HEK293 (cell line): ENCODE results near the gene MYH6.

Experiments
- CTCF ChIA-PET: fragments of 350-600 bp; formaldehyde crosslinking; extraction: SDS; loops from one replicate; lab custom pipeline; 2021; ENCODE audit warnings: antibody characterized with exemption; lab: Yijun Ruan, JAX
- POLR2A ChIA-PET: fragments of 300-600 bp; formaldehyde crosslinking; extraction: SDS; loops from one replicate; lab custom pipeline; 2020; ENCODE audit warnings: antibody characterized with exemption, inconsistent platforms; lab: Yijun Ruan, JAX
- H3K27ac ChIP-seq: fragments of 200-500 bp; sonication (Bioruptor generic); 2 replicates; pipeline ENCODE4 v1.5.1; 2014; ENCODE audit warnings: low read depth, low read length, control low read depth, inconsistent platforms; ENCODE audit errors: extremely low read depth
- H3K36me3 ChIP-seq, 2 experiments: fragments of 200-500 bp in 1 of 2; sonication (Bioruptor generic) in 1 of 2; 1 replicate in 1 of 2; 2 replicates in 1 of 2; pipeline ENCODE4 v1.5.1; 2014 to 2017; ENCODE audit warnings: inconsistent platforms in 2 of 2, low read length in 2 of 2; ENCODE audit not compliant: control insufficient read depth in 2 of 2, insufficient read depth in 1 of 2
- H3K4me1 ChIP-seq: fragments of 200-500 bp; sonication (Bioruptor generic); 2 replicates; pipeline ENCODE4 v1.5.1; 2014; ENCODE audit warnings: mild to moderate bottlenecking, low read length, inconsistent platforms; ENCODE audit not compliant: control insufficient read depth, insufficient read depth
- H3K4me3 ChIP-seq: 2 replicates; pipeline ENCODE4 v1.5.1; 2011; ENCODE audit warnings: low read depth, mild to moderate bottlenecking, control low read depth, low read length, moderate library complexity
- H3K9me3 ChIP-seq: fragments of 200-500 bp; sonication (Bioruptor generic); 2 replicates; pipeline ENCODE4 v1.5.1; 2014; ENCODE audit warnings: low read depth, low read length, inconsistent platforms; ENCODE audit not compliant: control insufficient read depth, insufficient read depth
- AEBP2 ChIP-seq: fragments of 450-650 bp; formaldehyde crosslinking; IDR thresholded peaks from 2 replicates; pipeline ENCODE4 v1.5.1; 2016; ENCODE audit warnings: missing biosample characterization, missing genetic modification characterization, borderline replicate concordance
- CTCF ChIP-seq: fragments of 450-650 bp; formaldehyde crosslinking; IDR thresholded peaks from 2 replicates; pipeline ENCODE4 v1.5.1; 2016; ENCODE audit warnings: missing biosample characterization, missing genetic modification characterization
- EGR2 ChIP-seq: fragments of 450-650 bp; formaldehyde crosslinking; IDR thresholded peaks from 2 replicates; pipeline ENCODE4 v1.5.1; 2016; ENCODE audit warnings: low read depth, missing biosample characterization, missing genetic modification characterization
- GLI4 ChIP-seq: fragments of 450-650 bp; formaldehyde crosslinking; IDR thresholded peaks from 2 replicates; pipeline ENCODE4 v1.5.1; 2016; ENCODE audit warnings: missing biosample characterization, missing genetic modification characterization
- GLIS2 ChIP-seq: fragments of 450-650 bp; formaldehyde crosslinking; IDR thresholded peaks from 2 replicates; pipeline ENCODE4 v1.5.1; 2016; ENCODE audit warnings: missing biosample characterization, missing genetic modification characterization
- KLF10 ChIP-seq: fragments of 450-650 bp; IDR thresholded peaks from 2 replicates; pipeline ENCODE4 v1.5.1; 2018; ENCODE audit warnings: missing biosample characterization, mild to moderate bottlenecking, missing genetic modification characterization
- KLF16 ChIP-seq: fragments of 450-650 bp; formaldehyde crosslinking; IDR thresholded peaks from 2 replicates; pipeline ENCODE4 v1.5.1; 2017; ENCODE audit warnings: missing biosample characterization, missing genetic modification characterization
- KLF7 ChIP-seq: fragments of 450-650 bp; formaldehyde crosslinking; IDR thresholded peaks from 2 replicates; pipeline ENCODE4 v1.5.1; 2016; ENCODE audit warnings: missing biosample characterization, missing genetic modification characterization, borderline replicate concordance
- PATZ1 ChIP-seq: fragments of 450-650 bp; formaldehyde crosslinking; IDR thresholded peaks from 2 replicates; pipeline ENCODE4 v1.5.1; 2016; ENCODE audit warnings: missing biosample characterization, missing genetic modification characterization
- PRDM2 ChIP-seq: fragments of 450-650 bp; formaldehyde crosslinking; IDR thresholded peaks from 2 replicates; pipeline ENCODE4 v1.5.1; 2016; ENCODE audit warnings: missing biosample characterization, missing genetic modification characterization, borderline replicate concordance
- ZNF10 ChIP-seq: fragments of 450-650 bp; formaldehyde crosslinking; IDR thresholded peaks from 2 replicates; pipeline ENCODE4 v1.5.1; 2017; ENCODE audit warnings: missing biosample characterization, missing genetic modification characterization
- ZNF112 ChIP-seq: fragments of 450-650 bp; formaldehyde crosslinking; IDR thresholded peaks from 2 replicates; pipeline ENCODE4 v1.5.0; 2017; ENCODE audit warnings: missing biosample characterization, missing genetic modification characterization
- ZNF148 ChIP-seq: fragments of 450-650 bp; formaldehyde crosslinking; IDR thresholded peaks from 2 replicates; pipeline ENCODE4 v1.5.0; 2017; ENCODE audit warnings: missing biosample characterization, missing genetic modification characterization, borderline replicate concordance
- ZNF184 ChIP-seq: fragments of 450-650 bp; IDR thresholded peaks from 2 replicates; pipeline ENCODE4 v1.5.1; 2018; ENCODE audit warnings: missing biosample characterization, mild to moderate bottlenecking, missing genetic modification characterization
- ZNF341 ChIP-seq: fragments of 450-650 bp; formaldehyde crosslinking; IDR thresholded peaks from 2 replicates; pipeline ENCODE4; 2016; ENCODE audit warnings: low read depth, missing biosample characterization, missing genetic modification characterization
- ZNF350 ChIP-seq: fragments of 450-650 bp; formaldehyde crosslinking; IDR thresholded peaks from 2 replicates; pipeline ENCODE4 v1.5.0; 2017; ENCODE audit warnings: missing biosample characterization, mild to moderate bottlenecking, missing genetic modification characterization
- ZNF521 ChIP-seq: fragments of 450-650 bp; formaldehyde crosslinking; IDR thresholded peaks from 2 replicates; pipeline ENCODE4 v1.5.1; 2017; ENCODE audit warnings: missing biosample characterization, mild to moderate bottlenecking, missing genetic modification characterization
- ZNF529 ChIP-seq: fragments of 450-650 bp; formaldehyde crosslinking; IDR thresholded peaks from 2 replicates; pipeline ENCODE4 v1.5.1; 2017; ENCODE audit warnings: missing genetic modification characterization, missing biosample characterization; ENCODE audit not compliant: insufficient replicate concordance
- ZNF623 ChIP-seq: fragments of 450-650 bp; formaldehyde crosslinking; IDR thresholded peaks from 2 replicates; pipeline ENCODE4 v1.5.1; 2016; ENCODE audit warnings: missing biosample characterization, missing genetic modification characterization
- ZNF768 ChIP-seq: fragments of 450-650 bp; formaldehyde crosslinking; IDR thresholded peaks from 2 replicates; pipeline ENCODE4 v1.5.1; 2018; ENCODE audit warnings: missing biosample characterization, mild to moderate bottlenecking, missing genetic modification characterization
- ZNF785 ChIP-seq: fragments of 450-650 bp; formaldehyde crosslinking; IDR thresholded peaks from 2 replicates; pipeline ENCODE4 v1.5.1; 2016; ENCODE audit warnings: missing biosample characterization, missing genetic modification characterization
- ZXDB ChIP-seq: fragments of 450-650 bp; formaldehyde crosslinking; IDR thresholded peaks from 2 replicates; pipeline ENCODE4 v1.5.1; 2016; ENCODE audit warnings: missing biosample characterization, missing genetic modification characterization

MYH6 gene

GRCh38 chr14:23352506-23353432, 55.3 kb downstream of the MYH6 start, which contains the start of gene SLC22A17:
TSS of gene SLC22A17 (minus strand) at chr14:23352887.
- CTCF ChIA-PET: interaction anchor here (0.5 to 2.0 kb wide), 6 partner anchors 8 to 30 kb away, joined by 3 to 8 read pairs (median 4); no protein-coding TSS in a partner anchor
- H3K36me3 ChIP-seq: no peaks in the 10 kb centered on the region
- POLR2A ChIA-PET: interaction anchor here (0.7 to 1.9 kb wide), 2 partner anchors 32 to 66 kb away, joined by 4 to 7 read pairs; partner anchors contain the start of gene PABPN1
- H3K4me3 ChIP-seq: peak within 1 kb of the TSS; percentile 56
- no peaks in the 10 kb centered on the region for H3K4me1 ChIP-seq
- H3K9me3 ChIP-seq: no peaks in the 10 kb centered on the region
- H3K27ac ChIP-seq: no peak within 1 kb of the TSS
- TF ChIP-seq KLF7 (tag by site-specific recombination) (no peak), AEBP2 (tag by site-specific recombination) (no peak), PRDM2 (tag by site-specific recombination) (0 out of 2 replicates have a peak, but pooled peaks have one; percentile 16), ZNF148 (tag by site-specific recombination) (no peak), ZNF768 (tag by site-specific recombination) (no peak), ZNF529 (tag by site-specific recombination) (no peak), ZNF785 (tag by site-specific recombination) (no peak), EGR2 (tag by site-specific recombination) (peak; percentile 75), KLF16 (tag by site-specific recombination) (peak; percentile 47; the same call in 1 of the 2 replicates), ZNF521 (tag by site-specific recombination) (no peak), PATZ1 (peak; percentile 84), ZNF623 (tag by site-specific recombination) (no peak), GLI4 (no peak), ZNF341 (tag by site-specific recombination) (0 out of 2 replicates have a peak, but pooled peaks have one; percentile 8), KLF10 (tag by site-specific recombination) (no peak), ZNF112 (tag by site-specific recombination) (no peak), ZNF10 (tag by site-specific recombination) (no peak; the same call in 1 of the 2 replicates), ZNF184 (tag by site-specific recombination) (no peak), ZXDB (tag by site-specific recombination) (peak; percentile 42; the same call in 1 of the 2 replicates), CTCF (tag by site-specific recombination) (peak; percentile 57; the same call in 1 of the 2 replicates), GLIS2 (peak; percentile 78), ZNF350 (tag by site-specific recombination) (no peak)
